GM18502 (cell line): ENCODE results near the gene RAD50.
"Not testable (repeated sequence)": the region's sequence is repeated elsewhere in the genome, so short reads cannot be mapped to it uniquely, and the experiment has no call there.

Experiments used
- ATAC-seq: cut with Tn5 transposase; IDR thresholded peaks from one replicate; pipeline ENCODE4 v1.9.1; 2021; ENCODE audit warnings: mild to moderate bottlenecking; ENCODE audit not compliant: unreplicated experiment, poor library complexity

RAD50 gene

GRCh38 chr5:132556153-132556762 lies 519 bp upstream of the RAD50 start:
- no peak for ATAC-seq

- ATAC-seq, result peak; percentile 39
Measured at GRCh38 chr5:132557478-132558172, 848 bp downstream of the RAD50 start.

GRCh38 chr5:132559383-132560060 lies 2.7 kb downstream of the RAD50 start:
- ATAC-seq, result no peak

- no peak for ATAC-seq
Measured at GRCh38 chr5:132561601-132562000, 4.8 kb downstream of the RAD50 start.

- ATAC-seq, result not testable (repeated sequence)
Measured at GRCh38 chr5:132564555-132564954, 7.8 kb downstream of the RAD50 start.

- no peak for ATAC-seq
Measured at GRCh38 chr5:132566657-132567056, 9.9 kb downstream of the RAD50 start.

- no peak for ATAC-seq
Measured at GRCh38 chr5:132576123-132576522, 19.3 kb downstream of the RAD50 start.

GRCh38 chr5:132584560-132584959 lies 27.8 kb downstream of the RAD50 start:
- not testable (repeated sequence) for ATAC-seq

GRCh38 chr5:132586063-132586462 lies 29.3 kb downstream of the RAD50 start:
- ATAC-seq, result no peak

- ATAC-seq, result no peak
Measured at GRCh38 chr5:132589467-132589866, 32.7 kb downstream of the RAD50 start.

- ATAC-seq, result no peak
Measured at GRCh38 chr5:132591145-132591544, 34.4 kb downstream of the RAD50 start.

- no peak for ATAC-seq
Measured at GRCh38 chr5:132592521-132592920, 35.7 kb downstream of the RAD50 start.

- ATAC-seq, result no peak
Measured at GRCh38 chr5:132594170-132594569, 37.4 kb downstream of the RAD50 start.

GRCh38 chr5:132595624-132596023 lies 38.8 kb downstream of the RAD50 start:
- no peak for ATAC-seq

- ATAC-seq, result no peak
Measured at GRCh38 chr5:132601071-132601728, 44.4 kb downstream of the RAD50 start.

GRCh38 chr5:132607095-132607494 lies 50.3 kb downstream of the RAD50 start:
- no peak for ATAC-seq

- ATAC-seq, result no peak
Measured at GRCh38 chr5:132608107-132608506, 51.3 kb downstream of the RAD50 start.

GRCh38 chr5:132611965-132612364 lies 55.2 kb downstream of the RAD50 start:
- ATAC-seq, result no peak

- ATAC-seq, result no peak
Measured at GRCh38 chr5:132612846-132613245, 56.1 kb downstream of the RAD50 start.

GRCh38 chr5:132621699-132622098 lies 64.9 kb downstream of the RAD50 start:
- ATAC-seq, result no peak

- ATAC-seq, result no peak
Measured at GRCh38 chr5:132622608-132623007, 65.8 kb downstream of the RAD50 start.
